Left lung (tissue), 14 donors: ENCODE results near the gene SLC7A6OS. TPM values are rescaled to one million over a fixed set of nuclear protein-coding genes. Genes with fewer than 3 reads are reported as not detected.

Experiments
- ATAC-seq: fragments of 200-7000 bp; cut with Tn5 transposase; one replicate; pipeline ENCODE4 v1.9.1; 2020; ENCODE audit warnings: moderate library complexity
- DNase-seq, 4 donors: peaks; one replicate each; pipeline ENCODE4 v3.0.0-alpha.2; 2013 to 2020
- H3K27ac ChIP-seq, 2 donors: fragments of 200-600 bp; sonication (generic) in 1 of 2; one replicate each; pipeline versions ENCODE4 v1.5.0 to v1.8.0; 2020 to 2021
- H3K27me3 ChIP-seq, 2 donors: fragments of 200-600 bp; sonication (generic) in 1 of 2; one replicate each; pipeline versions ENCODE4 v1.5.0 to v1.8.0; 2020 to 2021
- H3K36me3 ChIP-seq, 2 donors: fragments of 200-600 bp; sonication (generic) in 1 of 2; one replicate each; pipeline versions ENCODE4 v1.5.0 to v1.8.0; 2020 to 2021
- H3K4me1 ChIP-seq, 2 donors: fragments of 200-600 bp; one replicate each; pipeline ENCODE4 v1.8.0; 2021
- H3K4me3 ChIP-seq, 2 donors: fragments of 200-600 bp; sonication (generic) in 1 of 2; one replicate each; pipeline versions ENCODE4 v1.5.0 to v1.8.0; 2020 to 2021; ENCODE audit warnings: mild to moderate bottlenecking in 1 of 2
- H3K9me3 ChIP-seq, 2 donors: fragments of 200-600 bp; sonication (generic) in 1 of 2; one replicate each; pipeline versions ENCODE4 v1.5.0 to v1.8.0; 2020 to 2021
- CTCF ChIP-seq, 2 donors: fragments of 200-600 bp; sonication (generic) in 1 of 2; IDR thresholded peaks; one replicate each; pipeline versions ENCODE4 v1.5.0 to v1.8.0; 2021; ENCODE audit warnings: antibody characterized with exemption in 2 of 2
- intact Hi-C, 2 donors: fragments of 100-400 bp; cut with DNase I; formaldehyde crosslinking; loops; one replicate each; pipeline versions ENCODE4 v1.11.2 to v1.14.2; 2022
- long read RNA-seq, 12 donors: library from polyadenylated mRNA in 2 of 12; unstranded in 2 of 12; transcript quantifications; one replicate each; pipeline ENCODE4 v2.0.0 and lab custom pipeline, GENCODE V29; 2019 to 2026
- polyA plus RNA-seq, 6 donors: library from polyadenylated mRNA; unstranded; fragments of 120-200 nt; gene quantifications; one replicate each; pipeline ENCODE4 v1.2.1, GENCODE V29; 2013; ENCODE audit not compliant: insufficient read length in 6 of 6
- total RNA-seq, 2 donors: library from RNA; stranded (reverse); fragmentation: NEBNext Ultra II Directional; extraction: Animal tissue kit (Norgen Biotek cat#: 25700); gene quantifications; one replicate each; pipeline ENCODE4 v1.2.1, GENCODE V29; 2021
- donor health status: DM: no; HTN: yes; CAD: no.
- donor health status: DM: no; HTN: no; CAD: no.

The SLC7A6OS gene
- total RNA-seq (10 to 100 TPM; 11.7 to 17.0 TPM), polyA plus RNA-seq (10 to 100 TPM; 21.8 to 24.4 (median 22.2) TPM)
- long read RNA-seq, donor 1, full-length matches to known transcripts: 7 of 16 reads
- long read RNA-seq, donor 1, partial matches to known transcripts: 9 of 16 reads
- long read RNA-seq, donor 1, other reads (novel, unspliced or antisense): 0 of 16 reads
- long read RNA-seq, donor 2, full-length matches to known transcripts: 8 of 8 reads
- long read RNA-seq, donor 2, partial matches to known transcripts: 0 of 8 reads
- long read RNA-seq, donor 2, other reads (novel, unspliced or antisense): 0 of 8 reads
- long read RNA-seq, donor 3, full-length matches to known transcripts: 8 of 8 reads
- long read RNA-seq, donor 3, partial matches to known transcripts: 0 of 8 reads
- long read RNA-seq, donor 3, other reads (novel, unspliced or antisense): 0 of 8 reads
- long read RNA-seq, donor 4, full-length matches to known transcripts: 11 of 16 reads
- long read RNA-seq, donor 4, partial matches to known transcripts: 1 of 16 reads
- long read RNA-seq, donor 4, other reads (novel, unspliced or antisense): 4 of 16 reads
- long read RNA-seq, donor 5, full-length matches to known transcripts: 3 of 3 reads
- long read RNA-seq, donor 5, partial matches to known transcripts: 0 of 3 reads
- long read RNA-seq, donor 5, other reads (novel, unspliced or antisense): 0 of 3 reads
- long read RNA-seq, donor 6, full-length matches to known transcripts: 1 of 1 reads
- long read RNA-seq, donor 6, partial matches to known transcripts: 0 of 1 reads
- long read RNA-seq, donor 6, other reads (novel, unspliced or antisense): 0 of 1 reads
- long read RNA-seq, donor 7, full-length matches to known transcripts: 3 of 3 reads
- long read RNA-seq, donor 7, partial matches to known transcripts: 0 of 3 reads
- long read RNA-seq, donor 7, other reads (novel, unspliced or antisense): 0 of 3 reads
- long read RNA-seq, donor 8, full-length matches to known transcripts: 4 of 4 reads
- long read RNA-seq, donor 8, partial matches to known transcripts: 0 of 4 reads
- long read RNA-seq, donor 8, other reads (novel, unspliced or antisense): 0 of 4 reads
- long read RNA-seq, donor 9: 0 reads
- long read RNA-seq, donor 10, full-length matches to known transcripts: 12 of 14 reads
- long read RNA-seq, donor 10, partial matches to known transcripts: 1 of 14 reads
- long read RNA-seq, donor 10, other reads (novel, unspliced or antisense): 1 of 14 reads
- long read RNA-seq, donor 11: 0 reads
- long read RNA-seq, donor 12, full-length matches to known transcripts: 4 of 4 reads
- long read RNA-seq, donor 12, partial matches to known transcripts: 0 of 4 reads
- long read RNA-seq, donor 12, other reads (novel, unspliced or antisense): 0 of 4 reads

GRCh38 chr16:68310774-68311511 is at the start of gene SLC7A6OS, which contains the start of gene PRMT7:
Gene SLC7A6OS, minus strand, starts transcription at chr16:68310946. Its CDS starts 20 bp downstream, at chr16:68310926.
Gene PRMT7, plus strand, starts transcription at chr16:68311019. Its CDS starts 4,961 bp downstream, at chr16:68315980.
- Histone ChIP-seq H3K36me3 (peaks cover 0 to 38% of the 10 kb centered on the region in 2 donors), H3K9me3 (no peaks in the 10 kb centered on the region), H3K27me3 (no peaks in the 10 kb centered on the region), H3K4me3 (peak within 1 kb of the TSS; percentile 61 to 88), H3K4me1 (peaks cover 10 to 41% of the 10 kb centered on the region in 2 donors), H3K27ac (peak within 1 kb of the TSS; percentile 79 to 87)
- TF ChIP-seq CTCF (IDR thresholded peaks at IDR 0.05): peak in 1 of 2 donors; percentile 31
- DNase-seq (peak; percentile 88 to 98 (median 94)), ATAC-seq (peak; percentile 100)
- intact Hi-C loops: no loop called here

GRCh38 chr16:68359398-68360191 is 48.8 kb upstream of the SLC7A6OS start:
- TF ChIP-seq CTCF (IDR thresholded peaks at IDR 0.05): no peak
- intact Hi-C loops: no loop called here
- DNase-seq (peak in 1 of 4 donors; percentile 63), ATAC-seq (no peak)
- Histone ChIP-seq H3K4me3 (no peak overlapping the region), H3K36me3 (peaks cover 0 to 60% of the 10 kb centered on the region in 2 donors), H3K9me3 (no peaks in the 10 kb centered on the region), H3K27ac (no peak overlapping the region), H3K27me3 (no peaks in the 10 kb centered on the region), H3K4me1 (peaks cover 1 to 24% of the 10 kb centered on the region in 2 donors)

GRCh38 chr16:68358951-68359350 is 48.2 kb upstream of the SLC7A6OS start:
- no peak for TF ChIP-seq CTCF (IDR thresholded peaks at IDR 0.05)
- ATAC-seq (no peak), DNase-seq (peak in 1 of 4 donors; percentile 66)
- no peak overlapping the region for H3K27ac ChIP-seq
- H3K4me3 ChIP-seq: no peak overlapping the region
- H3K27me3 ChIP-seq: no peaks in the 10 kb centered on the region
- intact Hi-C loops: no loop called here
- H3K9me3 ChIP-seq: no peaks in the 10 kb centered on the region
- peaks cover 0 to 66% of the 10 kb centered on the region in 2 donors for H3K36me3 ChIP-seq
- H3K4me1 ChIP-seq: peaks cover 0 to 22% of the 10 kb centered on the region in 2 donors

GRCh38 chr16:68357923-68358322 is 47.2 kb upstream of the SLC7A6OS start:
- no peak overlapping the region for H3K27ac ChIP-seq
- H3K27me3 ChIP-seq: no peaks in the 10 kb centered on the region
- peaks cover 0 to 76% of the 10 kb centered on the region in 2 donors for H3K36me3 ChIP-seq
- DNase-seq (peak in 1 of 4 donors; percentile 46), ATAC-seq (no peak)
- H3K4me1 ChIP-seq: peaks cover 0 to 17% of the 10 kb centered on the region in 2 donors
- H3K9me3 ChIP-seq: no peaks in the 10 kb centered on the region
- intact Hi-C loops: no loop called here
- no peak overlapping the region for H3K4me3 ChIP-seq
- TF ChIP-seq CTCF (IDR thresholded peaks at IDR 0.05): no peak
